ENCODE data around the gene CCDC172.

Gene CCDC172

GRCh38 chr10:116289652-116290051 lies 34.6 kb upstream of the CCDC172 start:
- no peak for DNase-seq (ENCODE audit: low read depth, low spot score)
- in situ Hi-C loops (cut with HindIII; ENCODE audit: low sequenced_read_pairs), result no loop called here
- TF ChIP-seq, protein P1, sequence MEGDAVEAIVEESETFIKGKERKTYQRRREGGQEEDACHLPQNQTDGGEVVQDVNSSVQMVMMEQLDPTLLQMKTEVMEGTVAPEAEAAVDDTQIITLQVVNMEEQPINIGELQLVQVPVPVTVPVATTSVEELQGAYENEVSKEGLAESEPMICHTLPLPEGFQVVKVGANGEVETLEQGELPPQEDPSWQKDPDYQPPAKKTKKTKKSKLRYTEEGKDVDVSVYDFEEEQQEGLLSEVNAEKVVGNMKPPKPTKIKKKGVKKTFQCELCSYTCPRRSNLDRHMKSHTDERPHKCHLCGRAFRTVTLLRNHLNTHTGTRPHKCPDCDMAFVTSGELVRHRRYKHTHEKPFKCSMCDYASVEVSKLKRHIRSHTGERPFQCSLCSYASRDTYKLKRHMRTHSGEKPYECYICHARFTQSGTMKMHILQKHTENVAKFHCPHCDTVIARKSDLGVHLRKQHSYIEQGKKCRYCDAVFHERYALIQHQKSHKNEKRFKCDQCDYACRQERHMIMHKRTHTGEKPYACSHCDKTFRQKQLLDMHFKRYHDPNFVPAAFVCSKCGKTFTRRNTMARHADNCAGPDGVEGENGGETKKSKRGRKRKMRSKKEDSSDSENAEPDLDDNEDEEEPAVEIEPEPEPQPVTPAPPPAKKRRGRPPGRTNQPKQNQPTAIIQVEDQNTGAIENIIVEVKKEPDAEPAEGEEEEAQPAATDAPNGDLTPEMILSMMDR (IDR thresholded peaks at IDR 0.05; ENCODE audit: low read depth, low read length), result no peak
- no peak overlapping the region for H3K4me3 ChIP-seq (ENCODE audit: low read depth, low read length)

DNA sequence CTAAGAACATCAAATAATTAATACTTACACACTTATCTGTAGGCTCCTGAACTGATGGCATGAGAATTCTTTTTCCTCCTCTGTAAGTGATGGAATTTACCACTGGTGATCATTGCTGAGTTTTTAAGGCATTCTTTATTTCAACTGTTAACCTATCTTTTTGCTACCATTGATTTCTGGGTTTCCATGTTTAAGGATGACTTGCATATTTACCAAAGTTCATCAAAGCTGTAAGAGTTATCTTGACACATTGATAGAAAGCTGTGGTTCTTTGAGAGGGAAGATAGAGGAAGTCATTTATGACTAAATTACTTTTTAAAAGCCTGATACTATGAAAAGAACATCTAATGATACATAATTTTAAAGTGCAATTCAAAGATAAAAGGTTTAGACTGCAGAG lies 31.8 kb upstream of the CCDC172 start:
- no peak for DNase-seq (ENCODE audit: low read depth, low spot score)
- TF ChIP-seq, protein P1 (IDR thresholded peaks at IDR 0.05; ENCODE audit: low read depth, low read length), result no peak
- in situ Hi-C loops (cut with HindIII; ENCODE audit: low sequenced_read_pairs), result no loop called here
- no peak overlapping the region for H3K4me3 ChIP-seq (ENCODE audit: low read depth, low read length)

DNA sequence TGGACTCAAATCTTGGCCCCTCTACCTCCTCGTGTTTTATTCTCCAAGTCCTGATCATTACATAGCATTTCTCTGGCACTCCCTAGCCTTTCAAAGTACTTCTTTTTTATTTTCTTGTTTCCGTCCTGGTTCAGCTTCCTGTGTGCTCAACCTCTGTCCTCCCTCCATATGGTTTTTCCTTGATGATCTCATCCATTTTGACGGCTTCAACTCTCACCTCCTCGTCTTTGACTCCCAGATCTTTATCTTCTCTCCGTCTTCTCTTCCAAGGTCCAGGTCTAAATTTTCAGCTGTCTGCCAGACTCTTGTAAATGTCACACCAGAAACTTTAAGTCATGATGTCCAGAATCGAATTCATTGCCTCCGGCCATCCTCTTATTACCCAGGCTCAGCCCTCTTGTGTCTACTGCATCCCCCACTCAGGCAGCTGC lies 27.9 kb upstream of the CCDC172 start:
- H3K4me3 ChIP-seq (ENCODE audit: low read depth, low read length), result no peak overlapping the region
- DNase-seq (ENCODE audit: low read depth, low spot score), result no peak
- in situ Hi-C loops (cut with HindIII; ENCODE audit: low sequenced_read_pairs), result no loop called here
- TF ChIP-seq, protein P1 (IDR thresholded peaks at IDR 0.05; ENCODE audit: low read depth, low read length), result no peak

DNA sequence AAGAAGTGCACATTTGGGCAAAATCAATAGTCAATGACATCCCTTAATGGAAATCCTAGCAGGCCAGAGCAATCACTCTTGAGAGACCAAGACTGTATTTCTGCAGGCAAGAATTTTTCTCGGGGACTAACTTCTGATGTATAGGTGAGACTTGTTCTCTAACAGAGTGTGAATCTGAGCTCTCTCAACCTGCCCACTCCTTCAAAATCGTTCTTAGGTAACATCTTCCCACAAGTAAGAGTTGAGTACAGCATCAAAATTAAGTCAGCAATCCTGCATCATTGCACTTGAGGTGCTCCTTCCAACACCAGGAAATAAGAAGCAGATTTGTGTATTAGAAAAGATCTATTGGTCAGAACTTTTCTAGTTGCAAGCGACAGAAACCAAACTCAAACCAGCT lies 25.7 kb upstream of the CCDC172 start:
- in situ Hi-C loops (cut with HindIII; ENCODE audit: low sequenced_read_pairs), result no loop called here
- no peak for DNase-seq (ENCODE audit: low read depth, low spot score)
- no peak overlapping the region for H3K4me3 ChIP-seq (ENCODE audit: low read depth, low read length)
- TF ChIP-seq, protein P1 (IDR thresholded peaks at IDR 0.05; ENCODE audit: low read depth, low read length), result no peak

DNA sequence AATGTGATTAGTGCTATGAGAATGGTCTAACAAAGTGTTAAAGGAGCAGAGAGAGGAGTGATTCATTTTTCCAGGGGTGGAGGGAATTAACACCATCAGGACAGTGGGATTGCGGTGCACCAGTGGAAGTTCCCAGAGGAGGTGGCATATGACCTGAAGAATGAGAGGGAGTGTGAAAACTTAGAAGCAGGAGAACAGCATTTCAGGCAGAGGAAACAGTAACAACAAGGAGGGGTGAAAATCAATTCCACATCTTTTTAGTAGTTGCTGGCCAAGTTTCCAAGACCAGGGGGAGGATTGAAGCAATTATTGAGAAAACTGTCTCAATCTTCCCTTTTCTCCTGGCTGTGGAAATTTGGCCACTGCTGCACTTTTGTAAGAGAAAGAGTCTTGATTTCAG lies 23.7 kb upstream of the CCDC172 start:
- TF ChIP-seq, protein P1 (IDR thresholded peaks at IDR 0.05; ENCODE audit: low read depth, low read length), result no peak
- no peak for DNase-seq (ENCODE audit: low read depth, low spot score)
- in situ Hi-C loops (cut with HindIII; ENCODE audit: low sequenced_read_pairs), result no loop called here
- H3K4me3 ChIP-seq (ENCODE audit: low read depth, low read length), result no peak overlapping the region

GRCh38 chr10:116304923-116305322 lies 19.3 kb upstream of the CCDC172 start:
- no peak for DNase-seq (ENCODE audit: low read depth, low spot score)
- TF ChIP-seq, protein P1 (IDR thresholded peaks at IDR 0.05; ENCODE audit: low read depth, low read length), result no peak
- in situ Hi-C loops (cut with HindIII; ENCODE audit: low sequenced_read_pairs), result no loop called here
- no peak overlapping the region for H3K4me3 ChIP-seq (ENCODE audit: low read depth, low read length)

DNA sequence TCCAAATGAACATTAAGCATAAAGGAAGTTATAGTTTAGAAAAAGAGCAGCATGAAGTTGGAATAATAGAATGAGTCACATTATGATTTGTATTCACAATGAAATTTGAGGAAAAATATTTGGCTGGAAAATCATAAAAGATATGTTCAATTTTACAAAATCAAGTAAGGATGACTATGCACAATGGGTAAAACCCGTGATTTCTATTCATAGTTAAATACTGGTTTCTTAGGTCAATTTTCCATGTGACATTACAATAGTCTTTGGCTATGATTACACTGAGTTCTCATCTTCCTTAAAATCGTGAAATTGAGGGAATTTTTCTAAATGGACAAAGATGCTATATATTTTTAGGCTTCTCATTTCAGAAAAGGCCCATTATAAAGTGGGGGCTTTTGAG lies 17.4 kb upstream of the CCDC172 start:
- in situ Hi-C loops (cut with HindIII; ENCODE audit: low sequenced_read_pairs), result no loop called here
- no peak for DNase-seq (ENCODE audit: low read depth, low spot score)
- TF ChIP-seq, protein P1 (IDR thresholded peaks at IDR 0.05; ENCODE audit: low read depth, low read length), result no peak
- no peak overlapping the region for H3K4me3 ChIP-seq (ENCODE audit: low read depth, low read length)
